ENCODE results near the gene ATP1B2.
A peak's percentile ranks its signal among the peaks of the same experiment; 100 is the strongest.

Gene ATP1B2

GRCh38 chr17:7677388-7678067, 26.8 kb downstream of the ATP1B2 start:
- DNase-seq (ENCODE audit: extremely low read depth in 1 of 2, low read depth in 1 of 2) = no peak

- no peak for DNase-seq (ENCODE audit: extremely low read depth in 1 of 2, low read depth in 1 of 2)
Measured at GRCh38 chr17:7684851-7685532, 34.3 kb downstream of the ATP1B2 start.

- DNase-seq (ENCODE audit: extremely low read depth in 1 of 2, low read depth in 1 of 2) = peak; percentile 65 to 81
Measured at GRCh38 chr17:7685533-7686221, 35.0 kb downstream of the ATP1B2 start.

GRCh38 chr17:7686222-7687071, 35.7 kb downstream of the ATP1B2 start:
- peak; percentile 47 to 58 for DNase-seq (ENCODE audit: extremely low read depth in 1 of 2, low read depth in 1 of 2)

- peak; percentile 63 to 67 for DNase-seq (ENCODE audit: extremely low read depth in 1 of 2, low read depth in 1 of 2)
Measured at GRCh38 chr17:7687072-7687907, 36.6 kb downstream of the ATP1B2 start, which contains the start of gene TP53. TP53 (minus strand) TSS chr17:7687490; CDS start chr17:7676594, 10,896 bp downstream.

GRCh38 chr17:7687908-7688807, 37.4 kb downstream of the ATP1B2 start, which contains the start of gene WRAP53:
WRAP53 (plus strand) TSS chr17:7688477; CDS start chr17:7688649, 172 bp downstream.
- DNase-seq (ENCODE audit: extremely low read depth in 1 of 2, low read depth in 1 of 2) = peak; percentile 90 to 91

- no peak for DNase-seq (ENCODE audit: extremely low read depth in 1 of 2, low read depth in 1 of 2)
Measured at GRCh38 chr17:7688808-7689316, 38.1 kb downstream of the ATP1B2 start.

GRCh38 chr17:7695586-7695985, 44.9 kb downstream of the ATP1B2 start:
- no peak for DNase-seq (ENCODE audit: extremely low read depth in 1 of 2, low read depth in 1 of 2)

- no peak for DNase-seq (ENCODE audit: extremely low read depth in 1 of 2, low read depth in 1 of 2)
Measured at GRCh38 chr17:7697828-7698588, 47.3 kb downstream of the ATP1B2 start.

- DNase-seq (ENCODE audit: extremely low read depth in 1 of 2, low read depth in 1 of 2) = no peak
Measured at GRCh38 chr17:7700510-7700909, 49.8 kb downstream of the ATP1B2 start.

GRCh38 chr17:7701681-7702080, 51.0 kb downstream of the ATP1B2 start:
- no peak for DNase-seq (ENCODE audit: extremely low read depth in 1 of 2, low read depth in 1 of 2)

- no peak for DNase-seq (ENCODE audit: extremely low read depth in 1 of 2, low read depth in 1 of 2)
Measured at GRCh38 chr17:7702776-7703175, 52.0 kb downstream of the ATP1B2 start.

GRCh38 chr17:7703584-7704479, 53.1 kb downstream of the ATP1B2 start:
- no peak for DNase-seq (ENCODE audit: extremely low read depth in 1 of 2, low read depth in 1 of 2)

- no peak for DNase-seq (ENCODE audit: extremely low read depth in 1 of 2, low read depth in 1 of 2)
Measured at GRCh38 chr17:7704601-7705268, 54.0 kb downstream of the ATP1B2 start, which contains the start of gene EFNB3. EFNB3 (plus strand) TSS chr17:7705202; CDS start chr17:7705599, 397 bp downstream.

- no peak for DNase-seq (ENCODE audit: extremely low read depth in 1 of 2, low read depth in 1 of 2)
Measured at GRCh38 chr17:7705269-7706255, 54.8 kb downstream of the ATP1B2 start.
